ENCODE results near the gene TPSB2.
"Not testable (repeated sequence)": the region's sequence is repeated elsewhere in the genome, so short reads cannot be mapped to it uniquely, and the experiment has no call there.

The TPSB2 gene

GRCh38 chr16:1230084-1230470 is at the start of gene TPSB2:
Gene TPSB2, minus strand, starts transcription at chr16:1230184. Its CDS starts 233 bp downstream, at chr16:1229951.
- not testable (repeated sequence) for DNase-seq (ENCODE audit: low spot score)

DNA sequence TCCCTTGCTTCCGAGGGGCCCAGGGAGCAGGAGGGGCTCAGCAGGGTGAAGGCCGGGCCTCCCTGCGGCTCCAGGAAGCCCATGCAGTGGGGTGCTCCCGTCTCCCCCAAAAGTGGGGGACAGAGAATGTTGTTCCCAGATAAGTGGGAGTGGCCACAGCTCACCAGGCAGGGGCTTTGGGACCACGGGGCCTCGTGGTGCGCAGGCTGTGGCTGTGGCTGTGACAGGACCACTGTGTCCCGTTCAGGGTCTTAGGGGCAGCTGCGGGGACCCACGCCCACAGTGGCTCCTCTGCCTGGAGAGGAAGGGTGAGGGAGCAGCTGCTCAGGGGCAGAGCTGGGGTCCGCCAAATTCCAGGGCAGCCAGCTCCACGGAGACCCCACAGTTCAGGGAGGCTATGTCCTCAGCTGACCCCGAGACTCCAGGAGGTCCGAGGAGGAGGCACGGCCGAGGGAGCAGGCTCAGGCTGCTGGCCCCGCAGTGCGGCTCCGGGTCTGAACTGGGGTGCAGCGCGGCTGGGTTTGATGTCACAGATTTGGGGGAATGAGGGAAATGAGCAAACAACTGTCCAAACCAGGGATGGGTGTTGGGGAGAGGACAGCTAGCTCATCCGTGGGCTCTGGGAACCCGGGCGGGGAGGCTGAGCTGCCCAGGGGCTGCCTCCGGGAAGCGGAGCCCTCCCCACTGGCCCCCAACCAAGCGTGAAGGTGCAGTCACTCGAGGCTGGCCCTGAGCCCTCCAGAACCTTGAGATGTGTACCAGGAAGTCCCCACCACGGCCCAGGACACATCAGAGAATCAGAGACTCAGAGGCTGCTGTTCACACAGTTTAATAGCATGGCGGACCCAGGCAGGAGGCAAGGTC is 49.3 kb upstream of the TPSB2 start:
- DNase-seq (ENCODE audit: low spot score), result no peak

GRCh38 chr16:1278477-1278876 is 48.5 kb upstream of the TPSB2 start:
- no peak for DNase-seq (ENCODE audit: low spot score)

DNA sequence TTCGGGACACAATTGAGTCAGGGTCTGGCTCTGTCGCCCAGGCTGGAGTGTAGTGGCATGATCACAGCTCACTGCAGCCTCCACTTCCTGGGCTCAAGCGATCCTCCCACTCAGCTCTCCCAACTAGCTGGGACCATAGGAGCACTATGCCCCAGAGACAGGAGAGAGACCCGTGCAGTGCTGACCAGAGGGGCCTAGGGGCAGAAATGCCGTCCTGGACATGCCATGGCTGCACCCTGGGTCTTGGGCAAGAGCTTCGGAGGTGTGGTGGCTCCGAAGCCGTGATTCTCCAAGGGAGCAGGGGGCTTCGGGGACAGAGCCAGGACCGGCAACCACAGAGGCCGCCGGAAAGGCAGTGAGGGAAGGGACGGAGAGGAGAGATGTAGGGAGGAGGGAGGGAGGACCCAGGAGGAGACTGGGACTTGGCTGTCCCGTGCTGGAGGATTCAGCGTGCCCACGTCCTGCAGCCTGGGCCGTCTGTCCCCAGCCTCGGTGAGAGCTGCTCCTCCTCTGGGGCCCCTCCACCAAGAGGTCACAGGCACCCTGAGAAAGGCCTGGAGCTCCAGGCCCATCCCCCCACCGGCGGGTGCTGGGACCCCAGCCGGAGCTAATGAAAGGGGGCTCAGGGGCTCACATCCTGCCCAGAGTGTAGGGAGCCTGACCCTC is 47.8 kb upstream of the TPSB2 start:
- DNase-seq (ENCODE audit: low spot score), result no peak

- DNase-seq (ENCODE audit: low spot score), result no peak
Measured at GRCh38 chr16:1277151-1277598, 47.2 kb upstream of the TPSB2 start.

- DNase-seq (ENCODE audit: low spot score), result no peak
Measured at GRCh38 chr16:1276580-1276878, 46.5 kb upstream of the TPSB2 start.

GRCh38 chr16:1275791-1276579 is 46.0 kb upstream of the TPSB2 start:
- DNase-seq (ENCODE audit: low spot score), result no peak

GRCh38 chr16:1274767-1275166 is 44.8 kb upstream of the TPSB2 start:
- DNase-seq (ENCODE audit: low spot score), result no peak

- no peak for DNase-seq (ENCODE audit: low spot score)
Measured at GRCh38 chr16:1273816-1274215, 43.8 kb upstream of the TPSB2 start.

- DNase-seq (ENCODE audit: low spot score), result no peak
Measured at GRCh38 chr16:1272453-1273198, 42.6 kb upstream of the TPSB2 start.

DNA sequence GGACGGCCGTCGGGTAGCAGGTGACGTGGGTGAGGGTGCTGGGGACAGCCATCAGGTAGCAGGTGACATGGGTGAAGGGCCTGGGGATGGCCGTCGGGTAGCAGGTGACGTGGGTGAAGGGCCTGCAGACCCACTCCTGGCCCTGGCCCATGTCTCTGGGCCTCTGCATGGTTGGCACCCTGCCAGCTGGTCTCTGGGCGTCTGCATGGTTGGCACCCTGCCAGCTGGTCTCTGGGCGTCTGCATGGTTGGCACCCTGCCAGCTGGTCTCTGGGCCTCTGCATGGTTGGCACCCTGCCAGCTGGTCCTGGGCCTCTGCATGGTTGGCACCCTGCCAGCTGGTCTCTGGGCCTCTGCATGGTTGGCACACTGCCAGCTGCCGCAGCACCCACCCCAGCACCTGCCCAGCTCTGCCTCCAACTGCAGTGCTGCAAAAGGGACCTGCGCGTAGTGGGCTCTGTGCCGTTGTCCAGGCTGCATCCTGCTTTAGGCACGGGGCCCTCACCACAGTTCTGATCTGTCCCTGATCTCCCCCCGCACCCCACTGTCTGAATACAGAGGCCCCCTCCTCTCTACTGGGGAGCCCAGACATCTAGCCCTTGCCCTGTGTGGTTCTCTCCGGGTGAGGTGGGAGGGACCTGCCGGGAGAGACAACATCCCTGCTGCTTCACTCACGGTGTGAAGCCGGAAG is 41.9 kb upstream of the TPSB2 start:
- DNase-seq (ENCODE audit: low spot score), result not testable (repeated sequence)

DNA sequence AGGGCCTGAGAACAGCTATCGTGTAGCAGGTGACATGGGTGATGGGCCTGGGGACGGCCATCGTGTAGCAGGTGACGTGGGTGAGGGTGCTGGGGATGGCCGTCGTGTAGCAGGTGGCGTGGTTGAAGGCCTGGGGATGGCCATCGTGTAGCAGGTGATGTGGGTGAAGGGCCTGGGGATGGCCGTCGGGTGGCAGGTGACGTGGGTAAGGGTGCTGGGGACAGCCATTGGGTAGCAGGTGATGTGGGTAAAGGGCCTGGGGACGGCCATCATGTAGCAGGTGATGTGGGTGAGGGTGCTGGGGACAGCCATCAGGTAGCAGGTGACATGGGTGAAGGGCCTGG is 41.4 kb upstream of the TPSB2 start:
- DNase-seq (ENCODE audit: low spot score), result no peak

DNA sequence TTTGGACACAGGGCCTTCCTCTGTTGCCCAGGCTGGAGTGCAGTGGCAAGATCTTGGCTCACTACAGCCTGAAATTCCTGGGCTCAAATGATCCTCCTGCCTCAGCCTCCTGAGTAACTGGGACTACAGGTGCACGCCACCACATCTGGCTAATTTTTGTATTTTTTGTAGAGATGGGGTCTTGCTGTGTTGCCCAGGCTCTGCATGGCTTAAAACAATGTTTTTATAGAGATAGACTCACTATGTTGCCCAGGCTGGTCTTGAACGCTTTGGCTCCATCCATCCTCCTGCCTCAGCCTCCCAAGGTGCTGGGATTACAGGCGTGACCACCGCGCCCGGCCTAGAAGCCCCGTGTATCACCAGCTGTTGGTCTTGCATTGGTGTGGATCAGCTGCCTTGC is 39.4 kb upstream of the TPSB2 start:
- DNase-seq (ENCODE audit: low spot score), result not testable (repeated sequence)

GRCh38 chr16:1265826-1266225 is 35.8 kb upstream of the TPSB2 start:
- DNase-seq (ENCODE audit: low spot score), result no peak

DNA sequence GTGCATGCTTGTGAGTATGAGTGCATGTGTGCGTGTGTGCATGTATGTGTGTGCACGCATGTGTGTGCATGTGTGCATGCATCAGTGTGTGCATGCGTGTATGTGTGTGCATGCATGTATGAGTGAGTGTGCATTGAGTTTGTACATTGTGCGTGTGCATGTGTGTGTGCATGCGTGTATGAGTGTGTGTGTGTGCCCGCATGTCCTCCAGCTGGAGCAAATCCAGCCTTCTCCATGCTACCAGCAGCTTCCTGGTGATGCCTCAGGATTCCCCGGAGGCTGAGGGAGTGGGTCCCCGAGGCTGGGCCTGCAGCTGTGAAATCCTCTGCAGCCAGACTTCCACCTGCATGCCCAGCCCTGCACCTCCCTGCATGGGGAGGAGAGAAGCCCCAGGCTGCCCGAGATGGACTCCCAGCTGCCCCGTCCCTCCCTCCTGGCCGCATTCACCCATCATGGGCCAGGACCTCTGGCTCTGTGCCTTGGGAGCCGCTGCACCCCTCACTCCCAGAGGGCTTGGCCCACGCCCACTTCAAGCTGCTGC is 35.2 kb upstream of the TPSB2 start:
- DNase-seq (ENCODE audit: low spot score), result no peak

DNA sequence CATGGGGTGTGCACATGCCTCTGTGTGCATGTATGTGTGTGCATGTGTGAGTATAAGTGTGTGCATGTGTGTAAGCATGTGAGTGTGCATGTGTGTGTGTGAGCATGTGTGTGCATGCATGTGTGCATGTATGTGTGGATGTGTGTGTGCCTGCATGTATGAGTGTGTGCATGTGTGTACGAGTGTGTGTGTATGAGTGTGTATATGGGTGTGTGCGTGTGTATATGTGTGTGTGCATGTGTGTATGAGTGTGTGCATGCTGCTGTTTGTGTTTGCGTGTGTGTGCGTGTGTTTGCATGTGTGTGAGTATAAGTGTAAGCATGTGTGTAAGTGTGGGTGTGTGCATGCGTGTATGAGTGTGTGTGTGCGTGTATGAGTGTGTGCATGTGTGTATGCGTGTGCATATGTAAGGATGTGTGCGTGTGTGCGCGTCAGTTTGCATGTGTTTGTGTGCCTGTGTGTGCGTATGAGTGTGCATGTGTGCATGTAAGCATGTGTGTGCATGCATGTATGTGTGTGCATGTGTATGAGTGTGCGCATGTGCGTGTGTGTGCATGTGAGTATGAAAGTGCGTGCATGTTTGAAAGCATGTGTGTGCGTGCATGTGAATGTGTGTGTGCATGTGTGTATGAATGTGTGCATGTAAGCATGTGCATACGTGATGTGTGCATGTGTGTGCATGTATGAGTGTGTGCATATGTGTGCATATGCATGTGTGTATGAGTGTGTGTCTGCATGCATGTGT is 34.5 kb upstream of the TPSB2 start:
- DNase-seq (ENCODE audit: low spot score), result no peak

DNA sequence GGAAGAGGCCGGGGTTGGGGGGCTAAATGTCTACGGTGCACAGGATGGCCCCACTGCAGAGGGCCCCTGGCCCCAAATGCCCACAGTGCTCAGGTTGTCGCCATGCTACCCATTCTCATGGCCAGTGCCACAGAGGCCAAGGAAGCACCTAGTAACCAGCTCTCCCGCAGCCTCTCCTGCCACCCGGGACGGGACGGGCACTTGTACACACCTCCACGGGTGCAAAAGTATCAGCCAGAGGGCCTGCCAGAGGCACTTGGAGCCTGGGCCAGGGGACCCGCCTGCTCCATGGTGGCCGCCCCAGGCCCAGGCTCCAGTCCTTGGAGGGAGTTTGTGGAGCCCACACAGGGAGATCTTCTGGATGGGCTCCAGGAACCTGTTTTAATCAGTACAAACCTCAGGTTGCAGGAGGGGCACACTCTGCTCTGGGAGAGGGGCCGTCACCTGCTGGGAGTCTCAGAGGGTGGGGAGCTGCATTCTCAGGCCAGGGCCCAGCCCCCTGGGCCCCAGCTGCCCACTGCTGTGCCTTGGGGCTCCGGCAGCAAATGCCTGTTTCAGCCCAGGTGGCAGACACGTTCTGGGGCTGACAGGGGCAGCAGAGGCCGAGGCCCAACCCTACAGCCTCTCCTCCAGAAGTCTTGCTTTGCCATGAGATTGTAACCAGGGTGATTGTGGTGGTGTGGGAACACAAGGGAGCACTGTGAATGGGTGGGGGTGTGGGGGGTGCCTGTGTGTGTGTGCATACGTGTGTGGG is 33.8 kb upstream of the TPSB2 start:
- DNase-seq (ENCODE audit: low spot score), result no peak

DNA sequence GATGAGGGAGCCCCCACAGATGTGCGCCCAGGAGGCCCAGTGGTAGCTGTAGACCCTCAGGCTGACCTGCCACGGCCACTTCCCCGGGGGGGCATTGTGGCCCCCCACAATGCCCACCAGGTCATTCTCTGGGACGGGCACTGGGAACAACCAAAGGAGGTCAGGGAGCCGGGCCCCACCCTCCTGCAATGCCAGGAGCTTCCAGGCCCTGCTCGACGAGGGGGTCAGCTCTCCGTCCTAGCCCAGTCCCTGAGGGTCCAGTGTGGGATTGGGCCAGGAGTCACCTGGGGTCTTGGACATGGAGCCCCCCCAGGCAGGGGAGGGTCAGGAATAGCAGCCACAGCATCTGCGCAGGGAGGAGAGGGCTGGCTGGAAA is 32.9 kb upstream of the TPSB2 start:
- no peak for DNase-seq (ENCODE audit: low spot score)

DNA sequence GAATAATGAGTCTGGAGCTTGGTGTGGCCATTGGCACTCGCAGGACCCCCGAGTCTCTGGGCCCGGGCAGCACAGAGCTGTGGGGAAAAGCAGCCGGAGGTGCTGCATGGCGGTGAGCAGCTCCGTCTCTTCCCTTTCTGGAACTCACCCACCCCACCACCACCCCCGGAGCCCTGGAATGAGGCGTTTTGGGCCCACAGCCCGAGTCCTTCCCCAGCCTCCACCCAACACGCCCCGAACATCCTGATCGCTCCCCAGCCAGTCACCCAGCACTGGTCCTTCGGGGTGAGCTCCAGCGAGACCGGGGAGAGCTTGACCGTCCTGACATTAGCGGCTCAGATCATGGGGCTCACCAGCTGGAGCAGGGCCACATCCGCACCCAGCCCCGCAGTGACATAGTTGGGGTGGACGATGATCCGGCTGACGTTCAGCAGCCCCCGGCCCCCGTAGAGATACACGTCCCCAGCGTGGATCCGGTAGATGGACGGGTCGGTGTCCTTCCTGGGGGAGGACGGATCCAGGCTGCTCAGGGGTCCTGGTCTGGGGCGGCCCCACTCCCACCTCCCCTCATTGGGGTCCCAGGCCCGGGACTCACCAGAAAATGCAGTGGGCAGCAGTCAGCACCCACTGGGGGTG is 32.3 kb upstream of the TPSB2 start:
- no peak for DNase-seq (ENCODE audit: low spot score)
